NCI-H774 (cell line): ENCODE data around the gene EXD3.
A peak's percentile ranks its signal among the peaks of the same experiment; 100 is the strongest.

Source experiments
- DNase-seq: peaks from one replicate; lab custom pipeline; 2025; lab: John Stamatoyannopoulos, UW

Gene EXD3

DNA sequence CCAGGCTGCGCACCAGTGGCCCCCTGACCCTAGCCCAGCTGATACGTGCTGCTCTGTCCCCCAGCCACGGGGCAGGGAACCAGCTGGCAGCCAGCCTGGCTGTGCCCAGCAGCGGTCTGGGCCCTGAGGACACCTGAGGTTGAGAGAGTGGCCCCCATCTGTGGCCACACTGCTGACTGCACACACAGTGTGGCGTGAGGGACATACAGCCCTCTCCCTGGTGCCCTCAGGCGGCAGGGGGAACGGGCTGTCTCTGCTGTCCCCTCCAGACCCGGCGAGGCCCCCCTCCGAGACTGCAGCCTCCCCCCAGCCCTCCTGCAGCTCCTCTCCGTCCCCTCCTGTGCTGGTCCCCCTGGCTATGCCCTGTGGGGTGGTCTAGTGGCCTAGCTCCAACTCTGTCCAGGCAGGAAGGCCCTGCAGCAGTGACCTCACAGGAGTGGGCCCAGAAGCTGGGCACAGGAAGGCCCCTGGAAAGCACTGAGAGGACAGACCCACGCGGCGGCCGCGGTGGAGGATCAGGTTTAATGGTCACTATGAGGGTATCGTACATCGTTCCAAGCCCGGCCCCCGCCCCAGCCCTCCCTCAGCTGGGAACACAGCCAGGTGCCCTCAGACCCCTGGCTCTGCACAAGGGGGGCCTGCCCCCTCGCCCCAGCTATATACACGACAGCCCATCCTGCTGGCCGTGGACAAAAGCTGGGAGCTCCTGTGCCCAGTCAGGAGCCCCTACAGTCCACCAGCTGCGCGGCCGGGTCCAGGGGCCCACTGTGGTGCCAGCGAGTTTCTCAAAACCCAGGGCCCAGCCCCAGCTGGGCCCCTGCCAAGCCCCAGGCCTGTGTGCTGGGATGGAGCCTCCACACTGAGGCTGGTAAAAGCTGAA is 25.0 kb upstream of the EXD3 start:
- no peak for DNase-seq

DNA sequence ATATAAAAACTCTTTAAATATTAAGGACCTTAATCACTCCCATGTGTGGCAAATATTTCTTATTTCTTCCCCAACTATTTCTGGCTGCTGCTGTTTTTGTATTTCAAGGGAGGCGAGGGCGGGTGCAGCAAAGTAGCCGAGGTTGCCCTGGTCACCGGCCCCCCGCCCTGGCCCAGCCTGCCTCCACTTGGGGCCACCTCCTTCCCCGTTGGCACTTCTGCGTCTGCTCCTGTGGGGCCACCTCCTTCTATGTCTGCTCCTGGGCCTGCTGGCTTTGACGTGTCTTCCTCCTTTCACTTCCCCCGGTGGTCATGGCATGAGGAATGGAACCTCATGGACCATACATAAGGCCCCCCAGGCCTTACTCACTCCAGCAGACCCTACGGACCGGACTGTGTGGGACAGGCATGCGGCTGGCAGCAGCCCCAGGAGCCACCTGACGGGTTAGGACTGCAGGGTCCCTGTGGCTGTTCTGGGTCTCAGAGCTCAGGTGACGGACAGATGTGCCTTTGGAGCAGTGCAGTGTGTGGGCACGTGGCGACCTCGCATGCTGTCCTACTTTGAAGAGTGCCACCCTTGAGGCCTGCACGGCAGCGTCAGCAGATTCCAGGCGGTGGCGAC is 24.0 kb upstream of the EXD3 start:
- no peak for DNase-seq

DNA sequence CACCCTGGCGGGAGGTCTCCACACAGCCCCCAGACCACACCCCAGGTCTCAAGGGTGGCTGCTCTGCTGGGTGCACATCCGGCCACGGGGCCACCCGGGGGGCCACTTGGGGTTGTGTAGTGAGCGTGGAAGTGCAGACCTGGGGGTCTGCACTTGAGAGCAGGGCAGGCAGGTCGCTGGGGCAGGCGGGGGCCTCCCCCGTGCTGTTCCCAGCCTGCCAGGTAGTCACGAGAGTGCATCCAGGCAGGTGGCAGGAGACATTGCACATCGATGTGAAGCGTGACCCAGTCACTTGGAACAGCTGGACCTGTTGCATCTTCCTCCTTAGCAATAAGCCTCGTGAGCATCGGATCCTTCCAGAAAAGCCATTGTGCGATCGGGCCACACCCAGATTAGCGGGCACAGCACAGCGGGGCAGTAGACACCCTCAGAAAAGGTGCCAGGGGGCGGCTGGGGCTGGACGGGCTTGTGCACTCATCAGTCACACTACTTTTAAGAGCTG is 23.0 kb upstream of the EXD3 start:
- no peak for DNase-seq

DNA sequence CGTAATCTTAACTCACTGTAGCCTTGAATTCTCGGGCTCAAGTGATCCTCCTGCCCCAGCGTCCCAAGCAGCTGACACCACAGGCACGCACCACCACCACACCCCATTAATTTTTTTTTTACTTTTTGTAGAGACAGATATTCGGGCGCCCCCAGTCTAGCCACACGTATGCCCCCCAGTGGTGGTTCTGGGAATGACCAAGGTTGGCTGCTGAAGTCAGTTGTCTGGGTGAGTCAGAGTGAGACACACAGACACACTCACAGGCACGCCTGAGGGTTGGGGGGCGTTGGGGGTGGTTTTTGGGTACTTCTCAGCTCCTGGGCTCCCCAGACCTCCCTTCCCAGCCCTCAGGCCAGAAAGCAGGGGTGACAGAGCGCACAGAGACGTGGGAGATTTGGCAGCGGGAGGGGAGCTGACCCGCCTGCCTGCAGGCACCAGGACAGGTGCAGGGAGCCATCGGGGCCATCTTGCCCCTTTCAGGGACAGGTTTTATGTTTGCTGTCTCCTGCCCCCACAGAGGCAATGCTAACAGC is 22.4 kb upstream of the EXD3 start:
- peak; percentile 78 for DNase-seq

DNA sequence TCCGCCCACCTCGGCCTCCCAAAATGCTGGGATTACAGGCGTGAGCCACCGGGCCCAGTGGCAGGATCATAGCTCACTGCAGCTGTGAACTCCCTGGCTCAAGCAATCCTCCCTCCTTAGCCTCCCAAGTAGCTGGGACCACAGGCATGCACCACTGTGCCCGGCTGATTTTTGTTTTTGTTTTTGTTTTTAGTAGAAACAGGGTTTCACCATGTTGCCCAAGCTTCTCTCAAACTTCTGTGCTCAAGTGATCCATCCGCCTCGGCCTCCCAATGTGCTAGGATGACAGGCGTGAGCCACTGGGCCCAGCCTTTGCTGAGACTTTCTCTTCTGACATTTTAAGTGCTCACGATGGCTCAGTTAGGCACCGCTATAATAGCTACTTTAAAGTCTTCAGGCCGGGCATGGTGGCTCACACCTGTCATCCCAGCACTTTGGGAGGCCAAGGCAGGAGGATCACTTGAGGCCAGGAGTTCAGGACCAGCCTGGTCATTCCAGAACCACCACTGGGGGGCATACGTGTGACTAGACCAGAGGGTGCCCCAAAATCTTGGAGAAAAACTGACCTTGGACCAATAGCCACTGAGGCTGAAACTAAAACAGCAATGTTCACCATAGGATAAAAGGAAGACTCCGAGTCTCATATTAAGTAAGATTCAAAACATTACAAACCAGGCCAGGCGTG is 21.3 kb upstream of the EXD3 start:
- no peak for DNase-seq

DNA sequence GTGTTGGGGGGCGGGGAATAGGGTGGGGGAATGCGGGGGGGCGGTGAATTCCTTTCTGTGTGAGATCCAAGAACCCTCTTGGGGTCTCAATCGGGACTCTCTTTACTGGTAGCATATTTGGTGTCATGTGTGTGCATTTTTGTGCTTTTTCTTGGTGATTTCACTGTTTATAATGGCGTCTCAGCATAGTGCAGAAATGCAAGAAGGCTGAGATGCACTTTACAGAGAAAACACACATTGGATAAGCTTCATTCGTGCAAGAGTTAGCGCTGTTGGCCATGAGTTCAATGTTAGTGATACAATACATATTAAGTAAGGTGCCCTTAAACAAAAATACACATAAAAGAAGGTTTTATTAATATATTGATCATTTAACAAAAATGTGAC is 19.0 kb upstream of the EXD3 start:
- no peak for DNase-seq

DNA sequence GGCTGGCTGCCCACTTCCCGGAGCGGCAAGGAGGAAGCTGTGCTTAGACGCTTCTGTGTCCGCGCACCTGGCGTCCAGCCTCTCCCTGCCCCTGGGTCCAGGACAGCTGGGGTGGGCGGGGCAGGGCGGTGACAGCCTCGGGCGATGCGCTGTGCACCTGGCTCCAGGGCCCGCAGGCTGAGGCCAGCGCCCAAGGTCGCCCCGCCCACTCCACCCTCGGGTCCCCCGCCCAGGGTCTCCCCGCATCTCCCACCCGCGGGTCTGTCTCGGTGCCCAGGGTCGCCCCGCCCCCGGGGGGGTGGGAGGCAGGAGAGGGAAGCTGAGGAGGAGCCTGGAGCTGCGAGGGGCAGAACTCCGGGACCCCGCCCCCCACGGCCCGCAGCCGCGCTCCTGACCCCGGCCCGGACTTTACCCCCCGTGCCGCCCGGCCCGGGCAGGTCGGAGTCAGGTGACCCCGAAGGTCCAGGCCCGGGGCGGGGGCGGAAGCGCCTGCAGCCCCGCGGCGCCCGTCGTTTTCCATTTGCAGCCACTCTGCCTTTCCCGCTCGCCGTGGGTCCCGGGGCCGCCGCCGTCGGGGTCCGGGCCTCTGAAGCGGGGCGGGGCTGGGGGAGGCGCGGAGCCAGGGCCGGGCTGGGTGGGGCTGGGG is 18.4 kb upstream of the EXD3 start, which contains the start of gene ENTPD8:
Gene ENTPD8, minus strand, starts transcription at position 69 of the 646 bp plus-strand sequence. CDS start 3,072 bp downstream, outside the sequence.
- DNase-seq, result peak; percentile 97

DNA sequence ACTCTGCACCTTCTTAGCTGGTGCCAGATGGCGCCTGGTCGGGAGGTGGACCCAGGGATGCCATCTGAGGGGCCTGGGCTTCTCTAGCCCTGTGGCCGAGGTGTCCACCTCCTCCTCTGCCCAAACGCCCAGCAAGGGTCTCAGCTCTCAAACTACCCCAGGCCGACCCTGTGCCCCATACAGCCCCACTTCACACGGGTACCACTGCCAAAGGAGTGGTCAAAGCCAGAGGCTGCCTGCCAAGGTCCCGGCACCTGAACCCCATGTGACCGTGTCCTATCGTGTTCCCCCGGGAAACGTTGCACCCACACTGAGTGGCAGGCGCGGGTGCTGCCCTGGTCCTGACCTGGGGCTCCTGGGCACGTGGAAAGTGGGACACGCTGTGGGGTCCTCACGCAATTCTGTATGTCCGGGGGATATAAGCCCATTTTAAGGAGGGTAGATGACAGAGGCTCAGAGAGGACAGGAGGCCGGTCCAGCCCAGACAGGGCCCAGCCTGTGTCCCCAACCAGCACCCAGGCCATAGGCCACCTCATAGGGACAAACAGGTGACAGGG is 16.3 kb upstream of the EXD3 start:
- no peak for DNase-seq

DNA sequence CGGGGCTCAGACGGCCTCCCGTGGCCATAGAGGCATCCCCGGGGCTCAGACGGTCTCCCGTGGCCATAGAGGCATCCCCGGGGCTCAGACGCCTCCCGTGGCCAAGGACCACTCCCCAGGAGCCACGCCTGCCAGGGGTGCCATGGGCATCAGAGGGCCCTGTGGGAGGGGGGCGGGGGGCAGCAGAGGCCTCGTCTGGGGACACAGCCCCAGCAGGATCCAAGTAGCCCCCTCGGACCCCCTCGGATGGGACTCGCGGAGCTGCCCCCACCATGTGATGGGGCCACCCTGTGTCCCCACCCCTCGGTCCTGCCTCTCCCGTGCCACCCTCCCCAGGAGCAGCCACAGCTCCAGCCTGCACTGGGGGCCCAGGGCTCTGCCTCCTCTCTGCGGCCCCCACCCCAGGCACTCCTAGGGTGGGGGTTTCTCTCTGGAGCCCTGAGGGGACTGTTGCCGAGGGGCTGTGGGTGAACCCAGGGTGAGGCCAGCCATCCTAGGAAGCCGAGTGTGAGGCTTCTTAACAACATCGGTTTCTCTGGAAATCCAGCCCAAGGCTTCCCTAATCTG is 15.7 kb upstream of the EXD3 start:
- DNase-seq, result no peak

DNA sequence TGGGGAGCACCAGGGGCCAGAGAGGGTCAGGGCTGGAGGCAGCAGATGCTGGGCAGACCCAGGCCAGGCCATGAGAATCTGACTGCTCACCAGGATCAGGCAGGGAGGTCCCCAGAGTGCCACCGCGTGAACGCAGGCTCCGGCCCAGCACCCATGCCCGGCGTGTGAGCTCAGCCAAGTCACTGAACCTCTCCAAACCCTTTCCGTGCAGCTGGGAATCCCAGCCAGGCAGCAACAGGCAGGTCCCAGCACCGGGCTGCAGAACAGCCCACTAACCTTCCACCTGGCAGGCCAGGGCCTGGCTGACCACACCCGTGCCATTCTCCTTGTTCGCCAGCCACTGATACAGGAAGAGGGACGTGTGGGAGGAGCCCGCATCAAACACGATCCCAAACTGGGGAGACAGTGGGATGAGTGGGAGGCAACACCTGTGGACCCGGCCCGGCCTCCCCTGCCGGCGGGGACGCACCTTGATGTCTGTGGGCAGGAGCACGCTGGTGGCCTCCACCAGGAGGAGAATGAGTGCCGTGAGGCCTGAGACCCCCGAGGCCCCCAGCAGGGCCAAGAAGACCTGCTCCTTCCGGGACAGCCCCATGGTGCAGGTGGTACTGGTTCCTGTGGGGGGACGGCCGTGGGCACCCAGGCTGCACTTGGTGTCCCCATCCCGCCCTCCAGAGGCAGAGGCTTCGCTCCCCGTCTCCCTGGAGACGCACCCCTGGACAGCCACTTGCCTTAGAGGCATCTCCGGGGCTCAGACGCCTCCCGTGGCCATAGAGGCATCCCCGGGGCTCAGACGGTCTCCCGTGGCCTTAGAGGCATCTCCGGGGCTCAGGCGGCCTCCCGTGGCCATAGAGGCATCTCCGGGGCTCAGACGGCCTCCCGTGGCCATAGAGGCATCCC is 15.0 kb upstream of the EXD3 start:
- no peak for DNase-seq

DNA sequence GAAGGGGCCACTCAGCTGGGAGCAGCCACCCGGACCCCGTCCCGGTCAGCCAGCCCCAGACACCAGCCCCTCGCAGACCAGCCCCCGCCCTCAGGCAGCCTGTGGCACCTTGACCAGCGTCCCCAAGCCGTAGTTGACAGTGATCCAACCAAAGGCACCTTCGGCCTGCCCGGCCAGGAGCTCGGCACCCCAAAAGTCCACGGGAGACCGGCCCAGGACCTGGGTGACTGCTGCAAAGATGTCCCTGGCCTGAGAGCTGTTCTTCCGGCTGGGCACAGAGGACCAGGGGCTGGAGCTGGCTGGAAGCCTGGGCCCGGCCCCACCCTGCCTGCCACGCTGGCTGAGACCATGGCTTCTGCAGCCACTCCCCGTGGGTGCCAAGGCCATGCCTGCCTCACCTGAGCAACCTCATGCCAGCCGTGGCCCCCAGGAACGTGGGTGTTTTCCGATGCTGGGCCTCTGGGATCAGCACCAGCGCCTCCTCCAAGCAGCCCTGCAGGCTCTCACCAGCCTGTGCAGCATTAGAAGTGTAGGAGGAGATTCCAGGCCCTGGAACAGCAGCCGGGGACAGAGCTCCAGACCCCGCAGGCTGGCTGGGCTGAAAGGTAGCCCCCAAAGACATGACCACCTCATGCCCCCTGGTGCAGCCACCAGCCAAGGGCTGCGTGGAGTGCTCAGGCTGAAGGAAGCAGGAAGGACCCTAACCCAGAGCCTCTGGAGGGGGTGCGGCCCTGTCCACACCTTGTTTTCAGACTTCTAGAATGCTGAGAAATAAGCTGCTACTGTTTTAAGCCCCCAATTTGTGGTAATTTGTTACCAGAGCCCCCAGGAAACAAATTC is 14.0 kb upstream of the EXD3 start:
- DNase-seq, result no peak

DNA sequence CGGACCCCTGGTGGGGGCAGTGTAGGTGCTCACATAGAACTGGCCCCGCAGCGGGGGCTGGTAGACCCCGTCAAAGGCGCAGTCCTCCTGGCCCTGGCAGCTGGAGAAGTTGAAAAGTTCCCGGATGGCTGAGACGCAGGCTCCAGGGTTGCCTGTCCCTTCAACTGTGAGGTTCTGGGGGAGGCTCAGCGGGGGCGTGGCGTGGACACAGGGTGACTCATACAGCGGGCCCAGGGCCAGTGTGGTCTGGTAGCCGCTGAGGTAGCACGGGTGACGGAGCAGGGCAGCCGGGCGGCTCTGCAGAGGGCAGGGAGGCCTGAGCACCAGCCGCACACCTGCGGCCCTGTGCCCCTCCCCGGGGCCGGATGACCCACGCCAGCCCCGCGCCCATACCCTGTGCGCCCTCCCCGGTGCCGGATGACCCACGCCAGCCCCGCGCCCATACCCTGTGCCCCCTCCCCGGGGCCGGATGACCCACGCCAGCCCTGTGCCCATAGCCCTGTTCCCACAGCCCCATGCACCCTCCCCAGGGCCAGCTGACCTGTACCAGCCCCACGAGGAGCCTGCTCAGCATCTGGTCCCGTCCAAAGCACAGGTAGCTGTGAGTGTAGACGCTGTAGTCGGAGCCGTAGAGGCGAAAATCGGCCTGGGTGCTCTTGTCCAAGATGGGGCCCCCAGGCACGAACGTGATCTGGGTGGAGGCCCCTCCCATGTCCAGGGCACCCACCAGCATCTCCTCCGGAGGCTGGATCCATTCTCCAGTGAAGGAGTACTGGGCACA is 13.2 kb upstream of the EXD3 start:
- no peak for DNase-seq

DNA sequence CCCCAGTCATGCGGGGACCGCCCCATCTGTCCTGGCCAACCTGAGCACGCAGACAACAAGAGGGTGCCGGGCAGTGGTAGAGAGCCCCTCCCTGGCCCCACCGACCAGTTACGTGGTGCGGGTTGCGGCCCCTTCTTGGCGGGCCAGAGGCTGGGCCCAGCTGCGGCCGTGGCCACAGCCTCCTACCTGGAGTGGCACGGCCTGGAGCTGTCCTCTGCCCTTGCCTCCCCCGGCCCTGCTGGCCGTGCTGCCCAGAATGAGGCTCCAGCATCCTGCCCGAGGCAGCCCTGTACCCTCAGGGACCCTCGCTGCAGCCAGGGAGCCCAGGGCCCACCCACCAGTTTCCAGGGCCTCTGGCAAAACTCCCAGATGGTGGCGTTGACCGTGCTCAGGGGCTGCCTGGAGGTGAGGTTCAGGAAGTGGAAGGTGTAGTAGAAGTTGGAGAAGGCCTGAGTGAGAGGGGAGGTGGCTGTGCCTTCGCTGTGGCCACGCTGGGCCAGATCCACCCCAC is 12.5 kb upstream of the EXD3 start:
- DNase-seq, result no peak

DNA sequence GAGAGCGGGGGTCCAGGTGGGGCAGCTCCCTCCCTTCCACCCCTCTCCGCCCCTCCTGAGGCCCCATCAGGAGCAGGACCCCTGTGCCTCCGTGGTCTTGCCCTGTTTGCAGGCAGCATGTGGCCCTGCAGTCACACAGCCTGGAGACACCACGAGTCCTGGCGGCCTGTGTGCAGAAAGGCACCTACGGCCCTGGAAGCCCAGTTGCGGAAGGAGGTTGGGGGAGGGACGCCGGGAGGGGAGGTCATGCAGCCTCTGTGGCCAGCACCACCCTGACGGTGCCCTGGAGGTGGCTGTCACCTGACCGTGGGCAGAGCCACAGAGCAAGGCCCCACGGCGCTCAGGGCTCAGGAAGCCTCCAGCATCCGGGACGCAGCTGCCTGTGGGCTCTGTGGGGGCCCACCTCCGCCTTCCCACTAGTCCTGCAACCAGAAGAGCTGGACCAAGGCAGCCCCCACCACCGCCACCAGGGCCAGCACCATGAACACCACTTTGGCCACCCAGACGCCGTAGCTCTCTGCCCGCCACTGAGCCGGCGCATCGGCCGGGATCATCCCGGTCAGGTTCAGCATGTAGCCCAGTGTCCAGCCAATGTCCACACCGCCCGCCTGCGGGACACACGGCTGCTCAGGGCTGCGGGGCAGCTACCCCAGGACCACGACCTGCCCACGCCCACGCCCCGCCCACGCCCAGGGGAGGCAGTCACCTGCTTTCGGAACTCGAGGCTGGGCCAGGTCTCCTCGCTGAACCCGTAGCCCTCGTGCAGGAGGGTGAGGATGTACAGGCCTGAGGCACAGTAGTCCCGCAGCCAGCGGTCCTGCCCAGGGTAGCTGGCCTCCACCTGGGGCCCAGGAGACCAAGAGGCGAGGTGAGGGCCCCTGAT is 11.8 kb upstream of the EXD3 start:
- no peak for DNase-seq

DNA sequence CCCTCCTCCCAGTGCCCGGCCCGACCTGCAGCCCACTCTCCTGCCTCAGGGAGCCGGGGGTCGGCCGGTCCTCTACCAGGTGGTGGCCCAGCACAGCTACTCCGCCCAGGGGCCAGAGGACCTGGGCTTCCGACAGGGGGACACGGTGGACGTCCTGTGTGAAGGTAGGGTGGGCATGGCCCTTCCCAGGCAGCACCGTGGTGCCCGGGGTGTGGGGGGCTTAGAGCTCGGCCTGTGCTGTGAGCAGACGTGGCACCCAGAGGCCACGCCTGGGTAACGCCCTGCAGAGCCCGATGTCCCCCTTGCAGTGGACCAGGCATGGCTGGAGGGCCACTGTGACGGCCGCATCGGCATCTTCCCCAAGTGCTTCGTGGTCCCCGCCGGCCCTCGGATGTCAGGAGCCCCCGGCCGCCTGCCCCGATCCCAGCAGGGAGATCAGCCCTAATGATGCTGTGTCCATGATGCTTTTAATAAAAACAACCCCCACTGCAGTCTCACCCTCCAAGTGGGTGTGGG is 11.0 kb upstream of the EXD3 start:
- no peak for DNase-seq

DNA sequence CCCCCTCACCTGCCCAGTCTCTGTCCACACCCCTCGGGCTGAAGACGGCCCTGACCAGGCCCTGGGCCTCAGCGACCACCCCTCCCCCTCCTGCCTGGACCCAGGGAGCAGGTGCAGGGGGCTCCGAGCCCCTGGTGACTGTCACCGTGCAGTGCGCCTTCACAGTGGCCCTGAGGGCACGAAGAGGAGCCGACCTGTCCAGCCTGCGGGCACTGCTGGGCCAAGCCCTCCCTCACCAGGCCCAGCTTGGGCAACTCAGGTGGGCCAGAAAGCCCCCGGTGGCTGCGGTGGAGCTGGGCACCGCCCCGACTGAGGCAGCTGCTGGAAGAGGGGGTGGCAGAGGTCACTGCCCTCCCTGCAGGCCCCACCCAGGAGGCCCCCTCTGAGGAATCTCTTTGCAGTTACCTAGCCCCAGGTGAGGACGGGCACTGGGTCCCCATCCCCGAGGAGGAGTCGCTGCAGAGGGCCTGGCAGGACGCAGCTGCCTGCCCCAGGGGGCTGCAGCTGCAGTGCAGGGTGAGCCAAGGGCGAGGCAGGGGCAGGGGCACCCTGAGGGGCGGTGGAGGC is 10.5 kb upstream of the EXD3 start:
- no peak for DNase-seq
